Smooth muscle cell (in vitro differentiated cells): ENCODE measurements around the gene KHDC4. TPM values are rescaled to one million over a fixed set of nuclear protein-coding genes. Genes with fewer than 3 reads are reported as not detected.
A peak's percentile ranks its signal among the peaks of the same experiment; 100 is the strongest.

ENCODE experiments used
- DNase-seq: peaks from one replicate; lab custom pipeline; 2025; ENCODE audit not compliant: unreplicated experiment; lab: John Stamatoyannopoulos, UW
- H2AFZ ChIP-seq: fragments of 200-600 bp; sonication (generic); 2 replicates; pipeline ENCODE4 v1.6.0; 2016; ENCODE audit warnings: antibody characterized with exemption, low read depth, mild to moderate bottlenecking
- H3F3A ChIP-seq: fragments of 200-600 bp; sonication (generic); 2 replicates; pipeline ENCODE4 v1.6.0; 2017; ENCODE audit warnings: antibody characterized with exemption, low read depth
- H3K27ac ChIP-seq: fragments of 200-600 bp; sonication (generic); 2 replicates; pipeline ENCODE4 v1.5.1; 2016; ENCODE audit warnings: low read depth, mild to moderate bottlenecking
- H3K27me3 ChIP-seq: fragments of 200-600 bp; sonication (generic); 2 replicates; pipeline ENCODE4 v1.6.1; 2016; ENCODE audit warnings: low read depth, mild to moderate bottlenecking
- H3K36me3 ChIP-seq: fragments of 200-600 bp; sonication (generic); 2 replicates; pipeline ENCODE4 v1.5.1; 2016; ENCODE audit warnings: low read depth
- H3K4me1 ChIP-seq: fragments of 200-600 bp; sonication (generic); 2 replicates; pipeline ENCODE4 v1.5.1; 2016; ENCODE audit warnings: low read depth
- H3K4me2 ChIP-seq: fragments of 200-600 bp; sonication (generic); 2 replicates; pipeline ENCODE4 v1.6.0; 2016; ENCODE audit warnings: mild to moderate bottlenecking
- H3K4me3 ChIP-seq: fragments of 200-600 bp; sonication (generic); 2 replicates; pipeline ENCODE4 v1.5.1; 2016; ENCODE audit warnings: mild to moderate bottlenecking
- H3K79me2 ChIP-seq: fragments of 200-600 bp; sonication (generic); 2 replicates; pipeline ENCODE4 v1.6.0; 2016; ENCODE audit warnings: low read depth, mild to moderate bottlenecking
- H3K9ac ChIP-seq: fragments of 200-600 bp; sonication (generic); 2 replicates; pipeline ENCODE4 v1.6.0; 2016; ENCODE audit warnings: low read depth
- H3K9me3 ChIP-seq: fragments of 200-600 bp; sonication (generic); replicated peaks from 2 replicates; pipeline ENCODE4 v1.5.1; 2016; ENCODE audit warnings: low read depth
- H4K20me1 ChIP-seq: fragments of 200-600 bp; sonication (generic); 2 replicates; pipeline ENCODE4 v1.6.0; 2016; ENCODE audit warnings: low read depth
- WGBS: methylation state at CpG from one replicate; pipeline ENCODE4 v1.1.7; 2016; ENCODE audit warnings: low lambda C conversion rate; 5-methylcytosine and 5-hydroxymethylcytosine counted together
- polyA plus RNA-seq: library from polyadenylated mRNA; unstranded; fragments of >200 nt; fragmentation: Nextera tagmentation; extraction: Ambion mirVana; gene quantifications from 2 replicates; pipeline ENCODE4 v1.2.1, GENCODE V29; 2016
- total RNA-seq: library from RNA; depleted of rRNA; stranded (reverse); fragments of >200 nt; gene quantifications from 2 replicates; pipeline ENCODE4 v1.2.3, GENCODE V29; 2014
- TF ChIP-seq, protein P1 (sequence below): fragments of 200-600 bp; sonication (generic); IDR thresholded peaks from 2 replicates; pipeline ENCODE4 v1.5.1; 2017; ENCODE audit warnings: borderline replicate concordance, mild to moderate bottlenecking, antibody characterized with exemption; ENCODE audit not compliant: insufficient read depth, poor library complexity, severe bottlenecking

Gene KHDC4
- total and polyA plus RNA-seq, 2 experiments from 2014 or later = 14.9 to 41.7 TPM

DNA sequence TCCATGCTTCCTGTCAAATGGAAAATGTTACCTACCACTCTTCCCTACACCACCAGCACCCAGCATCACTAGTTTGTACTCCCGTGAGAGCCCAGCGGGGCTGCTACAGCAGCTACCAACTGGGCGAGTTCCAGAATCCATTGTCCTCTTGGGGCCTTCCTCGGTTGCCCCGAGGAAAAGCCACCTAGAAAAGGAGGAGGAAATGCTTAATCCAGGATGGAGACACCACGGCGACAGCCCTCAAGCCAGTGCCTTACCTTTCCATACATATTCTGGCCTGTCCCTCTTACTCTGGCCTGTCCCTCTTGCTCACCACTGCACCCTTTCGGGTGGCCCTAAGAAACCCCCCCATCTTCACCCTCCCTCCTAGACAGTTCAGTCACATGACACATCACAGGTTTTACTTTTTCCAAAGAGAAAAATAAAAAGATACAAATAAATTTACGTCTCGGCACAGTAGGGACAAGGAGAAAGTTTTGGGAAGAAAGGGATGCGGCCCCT, 23.5 kb downstream of the KHDC4 start:
- H4K20me1 ChIP-seq = peaks cover 13% of the 10 kb centered on the region
- TF ChIP-seq, protein P1, sequence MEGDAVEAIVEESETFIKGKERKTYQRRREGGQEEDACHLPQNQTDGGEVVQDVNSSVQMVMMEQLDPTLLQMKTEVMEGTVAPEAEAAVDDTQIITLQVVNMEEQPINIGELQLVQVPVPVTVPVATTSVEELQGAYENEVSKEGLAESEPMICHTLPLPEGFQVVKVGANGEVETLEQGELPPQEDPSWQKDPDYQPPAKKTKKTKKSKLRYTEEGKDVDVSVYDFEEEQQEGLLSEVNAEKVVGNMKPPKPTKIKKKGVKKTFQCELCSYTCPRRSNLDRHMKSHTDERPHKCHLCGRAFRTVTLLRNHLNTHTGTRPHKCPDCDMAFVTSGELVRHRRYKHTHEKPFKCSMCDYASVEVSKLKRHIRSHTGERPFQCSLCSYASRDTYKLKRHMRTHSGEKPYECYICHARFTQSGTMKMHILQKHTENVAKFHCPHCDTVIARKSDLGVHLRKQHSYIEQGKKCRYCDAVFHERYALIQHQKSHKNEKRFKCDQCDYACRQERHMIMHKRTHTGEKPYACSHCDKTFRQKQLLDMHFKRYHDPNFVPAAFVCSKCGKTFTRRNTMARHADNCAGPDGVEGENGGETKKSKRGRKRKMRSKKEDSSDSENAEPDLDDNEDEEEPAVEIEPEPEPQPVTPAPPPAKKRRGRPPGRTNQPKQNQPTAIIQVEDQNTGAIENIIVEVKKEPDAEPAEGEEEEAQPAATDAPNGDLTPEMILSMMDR = no peak
- peaks cover 41% of the 10 kb centered on the region for H3K79me2 ChIP-seq
- H3K27ac ChIP-seq = peak overlapping the region; percentile 71
- H3K36me3 ChIP-seq = peaks cover 24% of the 10 kb centered on the region
- peak overlapping the region; percentile 72 for H3K4me3 ChIP-seq
- peaks cover 9% of the 10 kb centered on the region for H3K4me1 ChIP-seq
- 7% methylated on average over 11 of the region's 11 CpGs for WGBS
- peak overlapping the region; percentile 97 for H3K4me2 ChIP-seq
- no peak for DNase-seq
- H3K9me3 ChIP-seq = no peaks in the 10 kb centered on the region
- H3F3A ChIP-seq = peaks cover 35% of the 10 kb centered on the region
- H3K27me3 ChIP-seq = no peaks in the 10 kb centered on the region
- H3K9ac ChIP-seq = peak overlapping the region; percentile 91
- no peak overlapping the region for H2AFZ ChIP-seq

DNA sequence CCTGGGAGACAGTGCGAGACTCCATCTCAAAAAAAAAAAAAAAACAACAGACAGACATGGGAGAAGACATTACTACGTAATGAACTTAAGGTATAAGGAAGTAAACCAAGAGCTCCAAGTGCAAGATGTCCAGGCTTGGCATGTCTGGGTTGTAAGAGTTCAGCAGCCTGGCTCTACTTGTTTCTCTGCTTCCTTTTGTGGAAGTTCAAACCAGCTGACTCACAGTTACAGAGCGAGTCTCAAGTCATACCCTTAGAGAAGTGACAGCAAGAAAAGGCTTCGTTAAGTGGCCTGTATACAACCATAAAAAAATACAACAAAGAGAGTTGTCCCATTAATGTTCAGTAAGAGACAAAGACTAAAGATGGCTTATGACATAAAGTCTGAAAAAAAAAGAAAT, 24.3 kb downstream of the KHDC4 start:
- peaks cover 45% of the 10 kb centered on the region for H3K79me2 ChIP-seq
- no peak overlapping the region for H2AFZ ChIP-seq
- peak overlapping the region; percentile 72 for H3K4me3 ChIP-seq
- TF ChIP-seq, protein P1 = no peak
- no peaks in the 10 kb centered on the region for H3K27me3 ChIP-seq
- no peaks in the 10 kb centered on the region for H3K9me3 ChIP-seq
- H3F3A ChIP-seq = peaks cover 31% of the 10 kb centered on the region
- H3K36me3 ChIP-seq = peaks cover 28% of the 10 kb centered on the region
- no peak for DNase-seq
- peaks cover 9% of the 10 kb centered on the region for H3K4me1 ChIP-seq
- H3K4me2 ChIP-seq = peak overlapping the region; percentile 97
- WGBS = 38% methylated on average over 4 of the region's 4 CpGs
- H4K20me1 ChIP-seq = peaks cover 19% of the 10 kb centered on the region
- H3K9ac ChIP-seq = peak overlapping the region; percentile 91
- H3K27ac ChIP-seq = peak overlapping the region; percentile 71

DNA sequence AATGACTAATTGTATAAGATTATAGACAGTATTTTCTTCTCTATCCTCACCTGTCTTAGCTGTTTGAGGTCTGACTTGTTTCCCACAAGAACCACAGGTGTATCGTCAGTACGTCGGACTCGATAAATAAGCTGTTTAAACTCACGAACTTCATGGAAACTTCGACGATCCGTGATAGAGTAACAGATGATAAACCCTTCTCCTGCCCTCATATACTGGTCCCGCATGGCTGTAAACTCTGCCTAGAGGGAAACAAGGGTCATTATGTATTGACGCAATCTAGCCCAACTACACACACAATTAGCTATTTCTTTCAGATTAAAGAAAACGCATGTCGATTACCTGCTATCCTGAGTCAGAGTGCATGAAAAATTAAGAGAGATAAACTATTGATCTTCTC, 30.0 kb downstream of the KHDC4 start:
- Histone ChIP-seq H3K36me3 (peaks cover 50% of the 10 kb centered on the region), H3K27me3 (no peaks in the 10 kb centered on the region), H4K20me1 (peaks cover 26% of the 10 kb centered on the region), H3K4me2 (no peak overlapping the region), H3K9me3 (no peaks in the 10 kb centered on the region), H3K4me3 (no peak overlapping the region), H3K9ac (no peak overlapping the region), H3K27ac (no peak overlapping the region), H3F3A (peaks cover 11% of the 10 kb centered on the region), H3K79me2 (peaks cover 38% of the 10 kb centered on the region), H3K4me1 (no peaks in the 10 kb centered on the region), H2AFZ (no peak overlapping the region)
- TF ChIP-seq, protein P1 = no peak
- WGBS = 98% methylated on average over 12 of the region's 12 CpGs
- no peak for DNase-seq

DNA sequence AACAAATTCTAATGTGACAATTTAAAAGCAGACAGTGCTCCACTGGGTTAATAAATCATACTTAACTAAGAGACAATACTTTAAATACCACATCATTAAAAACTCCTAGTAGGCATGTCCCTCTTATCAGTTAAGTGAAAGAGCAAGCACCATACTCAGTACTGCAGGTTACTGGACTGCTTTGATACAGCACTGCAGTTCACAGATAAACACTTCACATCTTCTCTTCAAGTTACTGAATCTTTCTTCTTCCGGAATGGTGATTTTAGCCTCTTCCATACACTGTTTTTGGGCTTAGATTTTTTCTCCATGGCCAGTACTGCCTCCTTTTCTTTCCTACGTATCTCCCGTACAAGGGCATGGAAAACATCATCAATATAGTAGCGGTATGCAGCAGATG, 34.1 kb downstream of the KHDC4 start:
- Histone ChIP-seq H3K9me3 (no peaks in the 10 kb centered on the region), H3K4me3 (no peak overlapping the region), H4K20me1 (peaks cover 17% of the 10 kb centered on the region), H2AFZ (no peak overlapping the region), H3K9ac (no peak overlapping the region), H3K27ac (no peak overlapping the region), H3K4me1 (no peaks in the 10 kb centered on the region), H3F3A (peaks cover 22% of the 10 kb centered on the region), H3K36me3 (peaks cover 48% of the 10 kb centered on the region), H3K79me2 (peaks cover 8% of the 10 kb centered on the region), H3K4me2 (no peak overlapping the region), H3K27me3 (no peaks in the 10 kb centered on the region)
- WGBS = 96% methylated on average over 4 of the region's 4 CpGs
- DNase-seq = no peak
- TF ChIP-seq, protein P1 = no peak
